ENCODE measurements around the gene TUBGCP5. TPM values are rescaled to one million over a fixed set of nuclear protein-coding genes. Genes with fewer than 3 reads are reported as not detected.

TUBGCP5 gene
- total RNA-seq, 6 donors from 2014 or later = 7.1 to 24.5 (median 17.7) TPM

DNA sequence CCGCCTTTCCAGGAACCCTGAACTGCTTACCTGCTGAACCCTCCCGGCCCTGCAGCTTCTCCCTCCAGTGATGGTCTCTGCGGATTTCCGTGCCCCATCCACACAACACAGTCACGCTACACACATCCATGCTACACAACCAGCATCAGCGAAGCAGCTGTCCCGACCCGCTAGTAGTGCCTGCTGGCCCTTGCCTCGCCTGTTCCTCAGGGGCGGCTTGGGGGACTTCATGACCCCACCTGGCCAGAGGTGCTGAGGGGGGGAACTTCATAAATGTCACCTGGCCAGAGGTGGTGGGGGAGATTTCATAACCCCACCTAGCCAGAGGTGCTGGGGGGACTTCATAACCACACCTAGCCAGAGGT, 530 bp upstream of the TUBGCP5 start:
- Histone ChIP-seq H3K36me3 (peaks cover 0 to 11% (median 3%) of the 10 kb centered on the region in 4 donors), H3K4me1 (peaks cover 14 to 22% (median 16%) of the 10 kb centered on the region in 4 donors), H3K27me3 (no peaks in the 10 kb centered on the region), H3K27ac (peak overlapping the region; percentile 81 to 87 (median 86)), H3K9me3 (no peaks in the 10 kb centered on the region), H3K4me3 (peak overlapping the region; percentile 77 to 98 (median 88))
- TF ChIP-seq POLR2A (IDR thresholded peaks at IDR 0.05) (no peak), POLR2AphosphoS5 (IDR thresholded peaks at IDR 0.05) (no peak), EP300 (IDR thresholded peaks at IDR 0.05) (no peak)
- TF ChIP-seq, protein P1, sequence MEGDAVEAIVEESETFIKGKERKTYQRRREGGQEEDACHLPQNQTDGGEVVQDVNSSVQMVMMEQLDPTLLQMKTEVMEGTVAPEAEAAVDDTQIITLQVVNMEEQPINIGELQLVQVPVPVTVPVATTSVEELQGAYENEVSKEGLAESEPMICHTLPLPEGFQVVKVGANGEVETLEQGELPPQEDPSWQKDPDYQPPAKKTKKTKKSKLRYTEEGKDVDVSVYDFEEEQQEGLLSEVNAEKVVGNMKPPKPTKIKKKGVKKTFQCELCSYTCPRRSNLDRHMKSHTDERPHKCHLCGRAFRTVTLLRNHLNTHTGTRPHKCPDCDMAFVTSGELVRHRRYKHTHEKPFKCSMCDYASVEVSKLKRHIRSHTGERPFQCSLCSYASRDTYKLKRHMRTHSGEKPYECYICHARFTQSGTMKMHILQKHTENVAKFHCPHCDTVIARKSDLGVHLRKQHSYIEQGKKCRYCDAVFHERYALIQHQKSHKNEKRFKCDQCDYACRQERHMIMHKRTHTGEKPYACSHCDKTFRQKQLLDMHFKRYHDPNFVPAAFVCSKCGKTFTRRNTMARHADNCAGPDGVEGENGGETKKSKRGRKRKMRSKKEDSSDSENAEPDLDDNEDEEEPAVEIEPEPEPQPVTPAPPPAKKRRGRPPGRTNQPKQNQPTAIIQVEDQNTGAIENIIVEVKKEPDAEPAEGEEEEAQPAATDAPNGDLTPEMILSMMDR (IDR thresholded peaks at IDR 0.05) = no peak
- WGBS, 2 donors = 39 to 42% methylated on average over 10 of the region's 10 CpGs
- ATAC-seq (ENCODE audit: low FRiP score in 2 of 2) (peak; percentile 32 to 77), DNase-seq (no peak)

DNA sequence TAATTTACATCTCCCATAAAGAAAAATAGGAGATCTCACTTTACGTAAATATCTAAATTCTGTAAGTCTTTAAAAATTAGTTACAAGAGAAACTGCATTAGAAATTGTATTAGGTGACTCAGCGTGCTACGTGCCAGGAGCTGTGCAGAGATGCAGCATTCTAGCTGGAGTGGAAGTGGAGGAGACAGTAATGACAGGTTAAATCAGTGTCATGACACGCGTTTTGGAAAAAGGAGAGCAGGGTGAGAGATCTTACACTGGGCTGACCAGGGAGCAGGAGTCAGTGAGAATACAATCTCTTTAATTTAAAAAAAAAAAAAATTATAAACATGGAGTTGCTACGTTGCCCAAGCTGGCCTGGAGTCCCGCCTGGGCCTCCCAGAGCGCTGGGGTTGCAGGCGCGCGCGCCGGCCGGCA, 635 bp downstream of the TUBGCP5 start:
- Histone ChIP-seq H3K27me3 (no peaks in the 10 kb centered on the region), H3K4me1 (peaks cover 14 to 22% (median 16%) of the 10 kb centered on the region in 4 donors), H3K27ac (peak overlapping the region; percentile 81 to 87 (median 86)), H3K4me3 (peak overlapping the region; percentile 77 to 98 (median 88)), H3K36me3 (peaks cover 0 to 19% (median 11%) of the 10 kb centered on the region in 4 donors), H3K9me3 (no peaks in the 10 kb centered on the region)
- WGBS, 2 donors = 3 to 4% methylated on average over 14 of the region's 14 CpGs
- TF ChIP-seq POLR2A (IDR thresholded peaks at IDR 0.05) (no peak), POLR2AphosphoS5 (IDR thresholded peaks at IDR 0.05) (no peak), EP300 (IDR thresholded peaks at IDR 0.05) (no peak)
- TF ChIP-seq, protein P1 (IDR thresholded peaks at IDR 0.05) = no peak
- DNase-seq = no peak
- peak in 1 of 2 donors; percentile 4 for ATAC-seq (ENCODE audit: low FRiP score in 2 of 2)

DNA sequence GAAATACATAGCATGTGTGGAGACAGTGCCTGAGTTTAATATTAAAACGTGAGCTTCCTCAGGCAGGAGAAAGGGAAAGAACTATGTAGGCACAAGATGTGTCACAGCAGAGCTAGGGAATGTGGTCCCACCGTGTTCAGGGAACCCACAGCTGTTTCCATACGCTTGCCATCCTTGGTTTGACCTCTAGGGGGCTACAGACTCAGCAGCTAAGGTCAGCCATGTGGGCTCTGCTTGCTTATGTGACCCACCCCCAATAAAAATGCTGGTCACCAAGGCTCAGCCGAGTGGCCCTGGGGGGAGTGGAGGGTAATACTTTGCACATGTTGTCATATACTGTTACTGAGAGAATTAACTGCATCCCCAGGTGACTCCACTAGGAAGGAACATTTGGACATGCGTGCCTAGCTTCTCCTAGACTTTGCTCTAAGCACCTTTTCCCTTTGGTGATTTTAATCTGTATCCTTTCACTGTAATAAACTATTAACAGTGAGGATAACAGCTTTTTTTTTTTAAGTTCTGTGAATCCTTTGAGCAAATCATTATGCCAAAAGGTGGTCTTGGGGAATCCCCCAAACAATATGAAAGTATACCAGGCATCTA, 3.3 kb downstream of the TUBGCP5 start:
- Histone ChIP-seq H3K9me3 (no peaks in the 10 kb centered on the region), H3K4me3 (no peak overlapping the region), H3K27me3 (no peaks in the 10 kb centered on the region), H3K27ac (no peak overlapping the region), H3K36me3 (peaks cover 8 to 45% (median 28%) of the 10 kb centered on the region in 4 donors), H3K4me1 (peaks cover 14 to 22% (median 16%) of the 10 kb centered on the region in 4 donors)
- WGBS, 2 donors = 47 to 61% methylated on average over 4 to 5 of the region's 5 CpGs
- ATAC-seq (ENCODE audit: low FRiP score in 2 of 2) (no peak), DNase-seq (peak in 1 of 2 donors; percentile 48)
- TF ChIP-seq POLR2AphosphoS5 (IDR thresholded peaks at IDR 0.05) = no peak
- TF ChIP-seq, protein P1 (IDR thresholded peaks at IDR 0.05) = peak; percentile 43 to 77 (median 60)

DNA sequence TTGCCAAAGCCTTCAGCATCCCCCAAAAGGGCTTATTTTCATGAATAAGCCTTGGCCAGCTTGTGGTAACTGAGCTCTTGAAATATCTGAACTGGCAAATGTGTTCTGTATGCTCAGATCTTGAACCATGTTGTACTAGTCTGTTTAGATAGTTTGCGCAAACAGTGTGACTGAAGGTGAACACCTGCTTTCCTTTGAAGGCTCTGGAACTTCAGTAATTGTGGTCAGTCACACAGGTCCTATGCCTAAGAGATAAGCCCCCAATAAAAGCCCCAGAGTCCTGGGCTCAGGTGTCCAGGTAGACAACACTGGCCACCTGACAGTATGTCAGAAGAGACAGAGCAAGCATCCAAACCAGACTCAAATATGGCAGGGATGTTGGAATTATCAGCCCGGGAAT, 5.4 kb downstream of the TUBGCP5 start:
- Histone ChIP-seq H3K27ac (no peak overlapping the region), H3K4me1 (peaks cover 9 to 19% (median 11%) of the 10 kb centered on the region in 4 donors), H3K36me3 (peaks cover 28 to 65% (median 47%) of the 10 kb centered on the region in 4 donors), H3K4me3 (no peak overlapping the region), H3K27me3 (no peaks in the 10 kb centered on the region), H3K9me3 (no peaks in the 10 kb centered on the region)
- 92 to 97% methylated on average over 2 of the region's 2 CpGs for WGBS, 2 donors
- TF ChIP-seq EP300 (IDR thresholded peaks at IDR 0.05) = no peak
- TF ChIP-seq, protein P1 (IDR thresholded peaks at IDR 0.05) = no peak
- TF ChIP-seq POLR2A (IDR thresholded peaks at IDR 0.05) = no peak
- no peak for TF ChIP-seq POLR2AphosphoS5 (IDR thresholded peaks at IDR 0.05)
- ATAC-seq (ENCODE audit: low FRiP score in 2 of 2) (no peak), DNase-seq (no peak)

DNA sequence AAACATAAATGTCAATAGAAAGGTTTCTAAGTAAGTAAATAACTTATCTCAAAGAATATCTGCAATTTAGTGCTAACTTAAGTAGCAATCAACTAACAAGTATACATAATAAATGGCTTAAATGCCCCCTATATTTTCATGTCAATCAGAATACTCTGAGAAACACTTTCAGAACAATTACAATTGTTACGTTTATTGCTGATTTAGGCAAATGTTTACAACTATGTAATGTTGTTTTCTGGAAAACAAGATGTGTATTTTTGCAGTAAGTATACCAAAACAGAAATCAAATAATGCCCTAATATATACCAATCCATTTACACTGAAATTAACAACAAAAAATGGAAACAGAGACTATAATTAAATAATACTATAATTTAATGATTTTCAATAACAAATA, 13.2 kb downstream of the TUBGCP5 start:
- WGBS, 2 donors = 80 to 93% methylated on average over 1 of the region's 1 CpG
- Histone ChIP-seq H3K4me3 (no peak overlapping the region), H3K36me3 (peaks cover 45 to 99% (median 79%) of the 10 kb centered on the region in 4 donors), H3K27me3 (no peaks in the 10 kb centered on the region), H3K9me3 (no peaks in the 10 kb centered on the region), H3K4me1 (no peaks in the 10 kb centered on the region), H3K27ac (no peak overlapping the region)
- no peak for TF ChIP-seq EP300 (IDR thresholded peaks at IDR 0.05)
- TF ChIP-seq, protein P1 (IDR thresholded peaks at IDR 0.05) = no peak
- TF ChIP-seq POLR2AphosphoS5 (IDR thresholded peaks at IDR 0.05) = no peak
- no peak for TF ChIP-seq POLR2A (IDR thresholded peaks at IDR 0.05)
- DNase-seq (no peak), ATAC-seq (ENCODE audit: low FRiP score in 2 of 2) (no peak)
